AG04450 (cell line): ENCODE measurements around the gene CARMIL1. TPM values are rescaled to one million over a fixed set of nuclear protein-coding genes. Genes with fewer than 3 reads are reported as not detected.

Experiments
- CTCF ChIA-PET: fragments of 300-600, 350-600 bp; formaldehyde crosslinking; extraction: SDS; loops from one replicate; lab custom pipeline; 2022; ENCODE audit warnings: antibody characterized with exemption, inconsistent platforms; lab: Charles Lee
- POLR2A ChIA-PET: fragments of 350-600 bp; formaldehyde crosslinking; extraction: SDS; loops from one replicate; lab custom pipeline; 2021; ENCODE audit warnings: antibody characterized with exemption, inconsistent platforms; lab: Yijun Ruan, JAX
- DNase-seq: peaks from one replicate; pipeline ENCODE4 v3.0.0-alpha.2; 2011; ENCODE audit warnings: low read depth, low spot score
- H3K27ac ChIP-seq: one replicate; pipeline ENCODE4 v1.5.1; 2012; ENCODE audit warnings: low read depth, low read length, control low read depth
- H3K27me3 ChIP-seq: one replicate; pipeline ENCODE4 v1.6.0; 2012; ENCODE audit warnings: low read length; ENCODE audit not compliant: control insufficient read depth, insufficient read depth
- H3K4me3 ChIP-seq: 2 replicates; pipeline ENCODE4 v1.5.1; 2011; ENCODE audit warnings: mild to moderate bottlenecking, low read depth, low read length, control low read depth
- H3K9me3 ChIP-seq: 2 replicates; pipeline ENCODE4 v1.5.1; 2012; ENCODE audit warnings: low read length; ENCODE audit not compliant: control insufficient read depth, insufficient read depth
- polyA plus RNA-seq: library from polyadenylated mRNA; depleted of rRNA; stranded (reverse); fragments of >200 nt; gene quantifications from 2 replicates; pipeline ENCODE4 v1.2.3, GENCODE V29; 2011
- TF ChIP-seq, protein P1 (sequence below): IDR thresholded peaks from 2 replicates; pipeline ENCODE4 v1.5.1; 2011; ENCODE audit warnings: low read depth, low read length, control low read depth, inconsistent platforms

CARMIL1 gene
- polyA plus RNA-seq, 1 experiment, result 0.55 TPM

DNA sequence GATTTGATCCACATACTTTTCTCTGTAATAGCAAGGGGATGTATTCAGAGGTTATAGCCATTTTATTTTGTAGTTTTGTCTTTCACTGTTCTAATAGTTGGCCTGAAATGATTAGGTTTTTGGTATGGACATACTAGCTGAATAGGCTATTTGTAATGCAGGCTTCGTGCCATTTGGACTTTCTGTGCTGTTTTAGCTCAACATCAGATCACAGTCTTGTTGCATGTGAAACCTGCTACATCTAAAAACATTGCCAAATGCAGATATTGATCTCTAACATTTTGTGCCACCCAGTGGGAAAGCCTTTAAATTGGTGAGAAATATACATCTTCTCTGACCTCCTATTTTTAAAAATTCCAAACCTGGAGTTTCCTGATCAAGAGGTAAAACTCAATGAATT, 215.3 kb downstream of the CARMIL1 start:
- Histone ChIP-seq H3K27ac (no peak overlapping the region), H3K4me3 (no peak overlapping the region), H3K27me3 (no peaks in the 10 kb centered on the region), H3K9me3 (no peaks in the 10 kb centered on the region)
- ChIA-PET CTCF (interaction anchor here (0.5 to 1.8 kb wide), 3 partner anchors 121 to 271 kb away, joined by 4 to 10 read pairs (median 7); no protein-coding TSS in a partner anchor), POLR2A (no interaction called here)
- no peak for DNase-seq
- TF ChIP-seq, protein P1, sequence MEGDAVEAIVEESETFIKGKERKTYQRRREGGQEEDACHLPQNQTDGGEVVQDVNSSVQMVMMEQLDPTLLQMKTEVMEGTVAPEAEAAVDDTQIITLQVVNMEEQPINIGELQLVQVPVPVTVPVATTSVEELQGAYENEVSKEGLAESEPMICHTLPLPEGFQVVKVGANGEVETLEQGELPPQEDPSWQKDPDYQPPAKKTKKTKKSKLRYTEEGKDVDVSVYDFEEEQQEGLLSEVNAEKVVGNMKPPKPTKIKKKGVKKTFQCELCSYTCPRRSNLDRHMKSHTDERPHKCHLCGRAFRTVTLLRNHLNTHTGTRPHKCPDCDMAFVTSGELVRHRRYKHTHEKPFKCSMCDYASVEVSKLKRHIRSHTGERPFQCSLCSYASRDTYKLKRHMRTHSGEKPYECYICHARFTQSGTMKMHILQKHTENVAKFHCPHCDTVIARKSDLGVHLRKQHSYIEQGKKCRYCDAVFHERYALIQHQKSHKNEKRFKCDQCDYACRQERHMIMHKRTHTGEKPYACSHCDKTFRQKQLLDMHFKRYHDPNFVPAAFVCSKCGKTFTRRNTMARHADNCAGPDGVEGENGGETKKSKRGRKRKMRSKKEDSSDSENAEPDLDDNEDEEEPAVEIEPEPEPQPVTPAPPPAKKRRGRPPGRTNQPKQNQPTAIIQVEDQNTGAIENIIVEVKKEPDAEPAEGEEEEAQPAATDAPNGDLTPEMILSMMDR, result no peak

DNA sequence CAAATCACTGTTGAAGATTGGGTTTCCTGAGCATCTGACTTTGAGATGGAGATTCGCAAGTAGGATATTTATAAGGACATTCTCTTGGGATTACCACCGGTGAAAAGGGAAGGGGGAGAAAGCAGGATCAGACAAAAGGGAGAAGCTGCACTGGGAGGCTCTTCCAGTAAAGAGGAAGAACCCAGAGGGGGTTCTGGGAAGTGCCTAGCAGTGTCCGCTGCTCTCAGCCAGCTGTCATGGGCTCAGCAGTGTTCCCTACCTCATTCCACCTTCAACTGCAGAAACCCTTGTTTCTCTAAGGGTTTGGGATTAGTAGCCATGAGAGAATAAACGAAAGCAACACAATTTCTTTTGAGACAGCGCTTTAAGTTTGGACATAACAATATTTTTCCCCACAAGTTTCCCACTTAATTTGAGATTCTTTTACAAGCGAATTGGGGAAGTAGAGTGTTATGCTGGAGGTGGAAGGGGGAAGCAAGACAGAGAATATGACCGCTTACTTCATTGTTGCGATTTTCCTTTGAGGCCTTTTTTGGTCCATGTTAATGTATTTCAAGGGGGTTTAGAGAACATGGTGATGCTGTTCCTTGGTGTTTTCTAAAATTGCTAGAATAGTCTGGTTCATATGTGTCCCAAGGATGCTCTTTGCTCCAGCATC, 218.3 kb downstream of the CARMIL1 start:
- H3K4me3 ChIP-seq, result no peak overlapping the region
- no peak for DNase-seq
- no peaks in the 10 kb centered on the region for H3K9me3 ChIP-seq
- no peak overlapping the region for H3K27ac ChIP-seq
- POLR2A ChIA-PET, result no interaction called here
- TF ChIP-seq, protein P1, result no peak
- CTCF ChIA-PET, result no interaction called here
- no peaks in the 10 kb centered on the region for H3K27me3 ChIP-seq

DNA sequence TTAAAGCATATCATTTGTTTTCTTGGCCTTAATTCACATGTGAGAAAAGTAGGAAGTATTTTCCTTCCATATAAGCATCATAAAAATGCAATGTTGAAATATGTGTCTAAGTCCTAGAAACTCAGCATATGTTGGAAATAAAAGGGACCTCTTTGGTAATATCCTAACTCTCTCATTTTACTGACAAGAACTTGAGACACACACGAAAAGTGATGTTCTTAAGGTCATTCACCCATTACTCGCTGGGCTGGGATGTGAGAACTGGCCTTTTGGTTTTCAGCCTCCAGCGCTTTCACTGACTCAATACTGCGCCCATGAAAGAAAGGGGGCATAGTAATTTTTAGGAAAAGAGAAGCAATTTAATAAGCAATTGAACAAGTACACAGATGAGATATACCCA, 219.3 kb downstream of the CARMIL1 start:
- no peak for DNase-seq
- ChIA-PET CTCF (no interaction called here), POLR2A (no interaction called here)
- no peak overlapping the region for H3K4me3 ChIP-seq
- TF ChIP-seq, protein P1, result no peak
- H3K9me3 ChIP-seq, result no peaks in the 10 kb centered on the region
- no peak overlapping the region for H3K27ac ChIP-seq
- no peaks in the 10 kb centered on the region for H3K27me3 ChIP-seq

DNA sequence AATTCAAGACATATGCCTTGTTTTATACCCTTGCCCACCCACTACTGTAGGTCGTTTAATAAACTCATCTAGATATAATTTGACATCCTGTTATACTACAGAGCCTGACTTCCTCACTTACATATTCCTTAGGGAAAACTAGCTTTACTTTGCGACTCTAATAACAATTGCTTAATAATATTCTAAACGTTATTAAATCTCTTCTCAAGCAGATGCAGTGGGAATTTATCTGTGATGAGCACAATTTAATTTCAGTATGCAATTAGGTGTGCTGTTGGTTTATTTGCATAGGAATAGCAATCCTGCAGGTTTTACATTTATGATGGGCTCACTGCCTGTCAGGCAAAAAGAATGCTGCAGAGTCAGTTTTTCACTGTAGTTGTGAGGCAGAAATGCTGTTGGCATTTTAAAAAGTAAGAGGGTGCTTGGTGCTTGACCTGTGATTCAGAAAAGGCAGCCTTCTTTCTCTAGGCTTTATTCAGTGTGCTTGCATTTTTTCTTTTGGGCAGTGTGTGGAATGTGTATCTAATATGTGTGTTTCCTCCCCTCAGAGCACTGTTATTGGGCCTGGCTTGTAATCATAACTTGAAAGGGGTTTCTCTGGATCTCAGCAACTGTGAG, 220.6 kb downstream of the CARMIL1 start:
- no peak overlapping the region for H3K4me3 ChIP-seq
- TF ChIP-seq, protein P1, result no peak
- no peak for DNase-seq
- no peak overlapping the region for H3K27ac ChIP-seq
- no peaks in the 10 kb centered on the region for H3K27me3 ChIP-seq
- H3K9me3 ChIP-seq, result no peaks in the 10 kb centered on the region
- ChIA-PET CTCF (interaction anchor here (0.8 to 3.5 kb wide), 3 partner anchors 9 to 234 kb away, joined by 3 to 20 read pairs (median 5); no protein-coding TSS in a partner anchor), POLR2A (no interaction called here)

DNA sequence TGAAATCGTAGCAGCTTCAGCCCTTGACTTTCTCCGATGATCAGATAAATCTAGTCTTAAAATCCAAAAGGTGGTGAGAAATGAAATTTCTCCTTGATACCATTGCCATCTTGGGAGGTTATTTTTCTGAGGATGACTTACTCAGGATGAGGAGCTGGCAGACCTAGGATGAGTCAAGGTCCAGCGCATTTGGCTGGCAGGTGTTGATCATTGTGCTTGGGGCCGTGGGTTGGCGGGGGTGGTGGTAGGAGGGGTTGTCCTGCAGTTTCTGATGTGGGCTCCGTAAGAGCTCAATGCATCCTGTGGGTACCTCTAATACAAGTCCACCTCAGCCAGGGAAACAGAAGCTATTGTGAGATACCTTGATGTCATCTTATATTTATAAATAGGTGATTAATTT, 224.5 kb downstream of the CARMIL1 start:
- POLR2A ChIA-PET, result no interaction called here
- H3K27ac ChIP-seq, result no peak overlapping the region
- TF ChIP-seq, protein P1, result no peak
- H3K9me3 ChIP-seq, result no peaks in the 10 kb centered on the region
- no peak overlapping the region for H3K4me3 ChIP-seq
- no peaks in the 10 kb centered on the region for H3K27me3 ChIP-seq
- DNase-seq, result no peak
- CTCF ChIA-PET, result interaction anchor here (1.6 to 7.6 kb wide), 4 partner anchors 13 to 280 kb away, joined by 7 to 36 read pairs (median 11); partner anchors contain the start of gene CARMIL1
